H9 (cell line): Measurements from ENCODE around the gene DND1. TPM values are rescaled to one million over a fixed set of nuclear protein-coding genes. Genes with fewer than 3 reads are reported as not detected.
"Not testable (repeated sequence)": the region's sequence is repeated elsewhere in the genome, so short reads cannot be mapped to it uniquely, and the experiment has no call there.

Experiments used
- DNase-seq: peaks from one replicate; pipeline ENCODE4 v3.0.0-alpha.2; 2017
- H2AFZ ChIP-seq: one replicate; pipeline ENCODE4 v1.6.1; 2013; ENCODE audit warnings: mild to moderate bottlenecking, low read length, control low read depth, moderate library complexity
- H2AK5ac ChIP-seq: 2 replicates; pipeline ENCODE4 v1.6.1; 2013; ENCODE audit warnings: low read length, control low read depth, mixed read lengths; ENCODE audit not compliant: insufficient read length
- H2BK120ac ChIP-seq: one replicate; pipeline ENCODE4 v1.6.1; 2013; ENCODE audit warnings: low read depth, mild to moderate bottlenecking, low read length, control low read depth, inconsistent platforms; ENCODE audit not compliant: poor library complexity, severe bottlenecking
- H2BK12ac ChIP-seq: 2 replicates; pipeline ENCODE4 v1.6.1; 2013; ENCODE audit warnings: low read length, control low read depth, mixed read lengths, low read depth; ENCODE audit not compliant: insufficient read length
- H2BK15ac ChIP-seq: 2 replicates; pipeline ENCODE4 v1.6.1; 2013; ENCODE audit warnings: low read depth, low read length, control low read depth
- H2BK20ac ChIP-seq: one replicate; pipeline ENCODE4 v1.6.1; 2013; ENCODE audit warnings: low read depth, mild to moderate bottlenecking, low read length, control low read depth, inconsistent platforms; ENCODE audit not compliant: poor library complexity, severe bottlenecking
- H2BK5ac ChIP-seq: 2 replicates; pipeline ENCODE4 v1.6.1; 2013; ENCODE audit warnings: low read length, control low read depth, mixed read lengths; ENCODE audit not compliant: insufficient read length
- H3K14ac ChIP-seq: 2 replicates; pipeline ENCODE4 v1.6.1; 2013; ENCODE audit warnings: low read length, control low read depth; ENCODE audit not compliant: insufficient read depth
- H3K18ac ChIP-seq: 2 replicates; pipeline ENCODE4 v1.6.1; 2013; ENCODE audit warnings: low read depth, mild to moderate bottlenecking, mixed read lengths, low read length, control low read depth; ENCODE audit not compliant: insufficient read length
- H3K23ac ChIP-seq: 2 replicates; pipeline ENCODE4 v1.6.1; 2013; ENCODE audit warnings: low read length, control low read depth, mixed read lengths, low read depth; ENCODE audit not compliant: insufficient read length
- H3K23me2 ChIP-seq: 2 replicates; pipeline ENCODE4 v1.6.1; 2013; ENCODE audit warnings: low read depth, mild to moderate bottlenecking, mixed read lengths, low read length, control low read depth; ENCODE audit not compliant: insufficient read length, poor library complexity, severe bottlenecking
- H3K27ac ChIP-seq: 2 replicates; pipeline ENCODE4 v1.5.1; 2013; ENCODE audit warnings: low read length, control low read depth, mixed read lengths, low read depth; ENCODE audit not compliant: insufficient read length
- H3K27me3 ChIP-seq: 2 replicates; pipeline ENCODE4 v1.6.1; 2013; ENCODE audit warnings: low read length, control low read depth, inconsistent platforms; ENCODE audit not compliant: insufficient read depth
- H3K4ac ChIP-seq: 2 replicates; pipeline ENCODE4 v1.6.1; 2013; ENCODE audit warnings: low read depth, mild to moderate bottlenecking, control low read depth, inconsistent platforms, low read length, moderate library complexity
- H3K4me1 ChIP-seq: 2 replicates; pipeline ENCODE4 v1.6.1; 2013; ENCODE audit warnings: low read length, control low read depth, inconsistent platforms; ENCODE audit not compliant: insufficient read depth
- H3K4me2 ChIP-seq: 2 replicates; pipeline ENCODE4 v1.6.1; 2013; ENCODE audit warnings: low read length, control low read depth, mixed read lengths; ENCODE audit not compliant: insufficient read length, insufficient read depth
- H3K56ac ChIP-seq: 2 replicates; pipeline ENCODE4 v1.6.1; 2013; ENCODE audit warnings: low read depth, mild to moderate bottlenecking, mixed read lengths, low read length, control low read depth; ENCODE audit not compliant: insufficient read length
- H3K79me1 ChIP-seq: 2 replicates; pipeline ENCODE4 v1.6.1; 2013; ENCODE audit warnings: low read depth, mild to moderate bottlenecking, moderate library complexity, low read length, control low read depth, inconsistent platforms; ENCODE audit not compliant: insufficient read depth, poor library complexity, severe bottlenecking
- H3K79me2 ChIP-seq: 2 replicates; pipeline ENCODE4 v1.6.1; 2013; ENCODE audit warnings: low read length, control low read depth, inconsistent platforms; ENCODE audit not compliant: insufficient read depth
- H3K9ac ChIP-seq: 2 replicates; pipeline ENCODE4 v1.6.1; 2013; ENCODE audit warnings: low read length, control low read depth, mixed read lengths; ENCODE audit not compliant: insufficient read length; ENCODE audit errors: extremely low read depth
- H3K9me3 ChIP-seq: one replicate; pipeline ENCODE4 v1.6.1; 2013; ENCODE audit warnings: low read depth, low read length, inconsistent platforms; ENCODE audit not compliant: control insufficient read depth
- H3T11ph ChIP-seq: one replicate; pipeline ENCODE4 v1.6.1; 2013; ENCODE audit warnings: mild to moderate bottlenecking, low read length, control low read depth, inconsistent platforms
- H4K20me1 ChIP-seq: one replicate; pipeline ENCODE4 v1.6.1; 2013; ENCODE audit not compliant: control insufficient read depth, insufficient read length, insufficient read depth
- H4K5ac ChIP-seq: 2 replicates; pipeline ENCODE4 v1.6.1; 2013; ENCODE audit warnings: low read depth, mild to moderate bottlenecking, mixed read lengths, low read length, control low read depth; ENCODE audit not compliant: insufficient read length
- H4K8ac ChIP-seq: replicated peaks from 2 replicates; pipeline ENCODE4 v1.6.1; 2013; ENCODE audit warnings: low read length, control low read depth, mixed read lengths, low read depth; ENCODE audit not compliant: insufficient read length
- H4K91ac ChIP-seq: 2 replicates; pipeline ENCODE4 v1.6.1; 2013; ENCODE audit warnings: low read depth, mild to moderate bottlenecking, moderate library complexity, mixed read lengths, low read length, control low read depth; ENCODE audit not compliant: insufficient read length
- H3K27ac Mint-ChIP-seq, 3 experiments: 2 replicates in 2 of 3; 3 replicates in 1 of 3; pipeline ENCODE4 v1.8.0; 2020 to 2021; ENCODE audit warnings: mixed read lengths in 3 of 3, mild to moderate bottlenecking in 1 of 3, moderate library complexity in 1 of 3
- H3K27me3 Mint-ChIP-seq: 2 replicates; pipeline ENCODE4 v1.8.0; 2021; ENCODE audit warnings: low read depth, mild to moderate bottlenecking, moderate library complexity, mixed read lengths
- H3K36me3 Mint-ChIP-seq, 3 experiments: 2 replicates in 2 of 3; 3 replicates in 1 of 3; pipeline ENCODE4 v1.8.0; 2020 to 2021; ENCODE audit warnings: low read depth in 3 of 3, mixed read lengths in 3 of 3; ENCODE audit not compliant: insufficient read depth in 1 of 3
- H3K4me1 Mint-ChIP-seq, 2 experiments: 2 replicates each; pipeline ENCODE4 v1.8.0; 2020; ENCODE audit warnings: mixed read lengths in 2 of 2
- H3K4me3 Mint-ChIP-seq, 2 experiments: 2 replicates in 1 of 2; 3 replicates in 1 of 2; pipeline ENCODE4 v1.8.0; 2020 to 2021; ENCODE audit warnings: mild to moderate bottlenecking in 2 of 2, mixed read lengths in 2 of 2, moderate library complexity in 1 of 2
- H3K9me3 Mint-ChIP-seq, 2 experiments: 2 replicates in 1 of 2; 3 replicates in 1 of 2; pipeline ENCODE4 v1.8.0; 2020; ENCODE audit warnings: mild to moderate bottlenecking in 2 of 2, mixed read lengths in 2 of 2, moderate library complexity in 1 of 2
- WGBS: extraction: QIAGEN DNeasy Blood & Tissue Kit; methylation state at CpG from one replicate; pipeline ENCODE4 v1.1.7; 2013; ENCODE audit warnings: missing lambda C conversion rate, low lambda C conversion rate, mixed read lengths; ENCODE audit not compliant: insufficient read length; ENCODE audit errors: extremely low coverage; 5-methylcytosine and 5-hydroxymethylcytosine counted together
- total RNA-seq: library from RNA; stranded (reverse); gene quantifications from 2 replicates; pipeline ENCODE4 v1.2.1, GENCODE V29; 2021
- TF ChIP-seq, protein P1 (sequence below): fragments of 200-600 bp; sonication (generic); conservative IDR thresholded peaks from 3 replicates; pipeline ENCODE4 v1.8.0; 2021; ENCODE audit warnings: antibody characterized with exemption, mild to moderate bottlenecking

The DND1 gene
- total RNA-seq, 1 experiment from 2014 or later = 2.4 TPM

DNA sequence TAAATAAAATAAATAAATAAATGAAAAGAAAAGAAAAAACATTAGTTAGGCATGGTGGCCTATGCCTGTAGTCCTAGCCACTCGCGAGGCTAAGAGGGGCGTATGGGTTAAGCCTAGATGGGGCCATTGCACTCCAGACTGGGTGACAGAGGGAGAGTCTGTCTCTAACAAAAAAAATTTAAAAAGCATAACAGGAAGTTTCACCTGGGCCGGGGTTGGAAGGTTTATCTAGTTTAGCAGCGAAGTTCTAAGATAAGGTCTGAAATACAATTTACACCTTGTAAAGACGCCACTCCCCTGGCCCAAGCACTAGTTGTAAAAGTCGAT lies 44.9 kb upstream of the DND1 start:
- Histone ChIP-seq H3K9ac (no peak overlapping the region), H2BK5ac (no peak overlapping the region), H3K9me3 (no peaks in the 10 kb centered on the region), H3K18ac (no peak overlapping the region), H2AK5ac (no peak overlapping the region), H2BK120ac (no peak overlapping the region), H3K79me1 (no peaks in the 10 kb centered on the region), H3T11ph (no peak overlapping the region), H3K27ac (no peak overlapping the region), H3K4me1 (no peaks in the 10 kb centered on the region), H3K4ac (no peak overlapping the region), H4K8ac (no peak overlapping the region), H3K27me3 (no peaks in the 10 kb centered on the region), H3K4me2 (no peak overlapping the region), H2BK20ac (no peak overlapping the region), H4K5ac (no peak overlapping the region), H4K91ac (no peak overlapping the region), H3K14ac (no peak overlapping the region), H3K23ac (no peak overlapping the region), H3K56ac (no peak overlapping the region), H2BK12ac (no peak overlapping the region), H4K20me1 (no peaks in the 10 kb centered on the region), H3K79me2 (no peaks in the 10 kb centered on the region), H3K23me2 (no peaks in the 10 kb centered on the region), H2BK15ac (no peak overlapping the region), H2AFZ (no peak overlapping the region)
- no CpG with 5 or more reads among the region's 7 CpGs for WGBS
- no peak overlapping the region for H3K27ac Mint-ChIP-seq
- TF ChIP-seq, protein P1, sequence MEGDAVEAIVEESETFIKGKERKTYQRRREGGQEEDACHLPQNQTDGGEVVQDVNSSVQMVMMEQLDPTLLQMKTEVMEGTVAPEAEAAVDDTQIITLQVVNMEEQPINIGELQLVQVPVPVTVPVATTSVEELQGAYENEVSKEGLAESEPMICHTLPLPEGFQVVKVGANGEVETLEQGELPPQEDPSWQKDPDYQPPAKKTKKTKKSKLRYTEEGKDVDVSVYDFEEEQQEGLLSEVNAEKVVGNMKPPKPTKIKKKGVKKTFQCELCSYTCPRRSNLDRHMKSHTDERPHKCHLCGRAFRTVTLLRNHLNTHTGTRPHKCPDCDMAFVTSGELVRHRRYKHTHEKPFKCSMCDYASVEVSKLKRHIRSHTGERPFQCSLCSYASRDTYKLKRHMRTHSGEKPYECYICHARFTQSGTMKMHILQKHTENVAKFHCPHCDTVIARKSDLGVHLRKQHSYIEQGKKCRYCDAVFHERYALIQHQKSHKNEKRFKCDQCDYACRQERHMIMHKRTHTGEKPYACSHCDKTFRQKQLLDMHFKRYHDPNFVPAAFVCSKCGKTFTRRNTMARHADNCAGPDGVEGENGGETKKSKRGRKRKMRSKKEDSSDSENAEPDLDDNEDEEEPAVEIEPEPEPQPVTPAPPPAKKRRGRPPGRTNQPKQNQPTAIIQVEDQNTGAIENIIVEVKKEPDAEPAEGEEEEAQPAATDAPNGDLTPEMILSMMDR = no peak
- H3K4me1 Mint-ChIP-seq = no peaks in the 10 kb centered on the region
- no peak for DNase-seq
- H3K27me3 Mint-ChIP-seq = peaks cover 5% of the 10 kb centered on the region
- no peak overlapping the region for H3K4me3 Mint-ChIP-seq
- peaks cover 0 to 3% of the 10 kb centered on the region in 2 experiments; a peak in 2 of 5 replicates for H3K9me3 Mint-ChIP-seq
- H3K36me3 Mint-ChIP-seq = no peaks in the 10 kb centered on the region

DNA sequence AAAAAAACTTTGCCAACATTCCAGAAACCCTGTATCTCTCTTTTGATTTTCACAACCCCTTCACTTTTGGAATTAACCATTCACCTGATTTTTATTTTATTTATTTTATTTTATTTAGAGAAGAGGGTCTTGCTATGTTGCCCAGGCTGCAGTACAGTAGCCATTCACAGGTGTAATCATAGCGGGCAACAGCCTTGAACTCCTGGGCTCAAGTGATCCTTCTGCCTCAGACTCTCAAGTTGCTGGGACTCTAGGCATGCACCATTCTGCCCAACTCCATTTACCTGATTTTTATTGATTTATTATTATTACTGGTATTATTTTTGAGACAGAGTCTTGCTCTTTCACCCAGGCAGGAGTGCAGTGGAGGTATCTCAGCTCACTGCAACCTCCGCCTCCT lies 42.9 kb upstream of the DND1 start:
- not testable (repeated sequence) for H3K4me1 ChIP-seq, H3T11ph ChIP-seq, H3K4me1 Mint-ChIP-seq, H2AK5ac ChIP-seq, H3K23ac ChIP-seq, H2BK20ac ChIP-seq, H2BK12ac ChIP-seq, H3K56ac ChIP-seq, H3K27me3 Mint-ChIP-seq, H3K79me2 ChIP-seq, DNase-seq, H3K79me1 ChIP-seq, H3K4me3 Mint-ChIP-seq, H4K5ac ChIP-seq, H3K23me2 ChIP-seq, H4K91ac ChIP-seq, H3K4ac ChIP-seq, H4K8ac ChIP-seq, H3K9me3 Mint-ChIP-seq, H3K27ac ChIP-seq, H3K27ac Mint-ChIP-seq, H3K18ac ChIP-seq, H3K36me3 Mint-ChIP-seq, H3K9me3 ChIP-seq, H2AFZ ChIP-seq, H3K27me3 ChIP-seq, H2BK15ac ChIP-seq, H4K20me1 ChIP-seq, H3K14ac ChIP-seq, H3K4me2 ChIP-seq, H2BK120ac ChIP-seq, H2BK5ac ChIP-seq, H3K9ac ChIP-seq
- no CpG with 5 or more reads among the region's 2 CpGs for WGBS
